ENCODE data around the gene CLIC4.

Gene CLIC4

DNA sequence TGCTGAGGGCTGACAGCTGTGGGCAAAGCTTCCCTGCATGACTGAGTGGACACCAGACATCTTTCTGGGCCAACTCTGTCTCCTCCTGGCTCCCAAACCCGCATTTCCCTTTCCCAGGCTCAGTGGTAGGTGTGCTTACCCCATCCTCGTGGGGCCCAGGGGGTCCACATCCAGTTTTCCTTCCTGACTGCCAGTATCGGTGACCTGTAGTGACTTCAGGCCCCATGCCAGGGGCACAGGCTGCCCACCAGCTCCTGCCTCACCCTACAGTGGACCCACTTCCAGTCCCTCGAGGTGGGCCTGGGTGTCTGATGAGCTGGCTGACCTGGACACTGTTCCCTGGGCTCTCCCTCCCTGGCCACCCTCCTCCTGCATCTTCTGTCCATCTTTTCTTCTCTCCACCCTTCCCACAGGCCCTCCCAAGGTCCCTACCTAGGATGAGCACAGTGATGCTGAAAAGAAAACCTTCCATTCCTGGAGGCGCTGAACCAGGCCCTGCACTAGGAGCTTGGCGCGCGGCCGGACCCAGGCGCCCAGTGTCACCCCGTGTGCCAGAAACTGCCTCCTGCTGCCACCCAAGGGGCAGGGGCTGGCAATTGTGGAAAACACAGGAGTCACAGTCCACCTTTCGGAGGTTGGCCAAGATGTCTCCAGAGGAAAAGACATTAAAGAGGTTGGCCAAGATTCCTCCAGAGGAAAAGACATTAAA, 117.7 kb downstream of the CLIC4 start:
- Histone ChIP-seq H3K9ac (ENCODE audit: low read depth, low read length) (no peak overlapping the region), H3K4me3 (ENCODE audit: low read depth in 1 of 2, low read length in 2 of 2) (no peak overlapping the region), H3K27me3 (ENCODE audit: insufficient read depth, low read length, poor library complexity) (peaks cover 7% of the 10 kb centered on the region), H2AFZ (ENCODE audit: low read depth, low read length) (no peak overlapping the region), H3K9me3 (ENCODE audit: insufficient read depth, low read length, severe bottlenecking) (no peaks in the 10 kb centered on the region), H3K36me3 (ENCODE audit: insufficient read depth, low read length) (no peaks in the 10 kb centered on the region), H4K20me1 (ENCODE audit: insufficient read depth, low read length) (0 out of 2 replicates have a peak, but pooled peaks cover 3% of the 10 kb centered on the region), H3K4me1 (ENCODE audit: insufficient read depth, low read length) (no peaks in the 10 kb centered on the region), H3K79me2 (ENCODE audit: insufficient read depth, low read length) (no peaks in the 10 kb centered on the region), H3K4me2 (ENCODE audit: insufficient read depth, low read length) (no peak overlapping the region), H3K27ac (ENCODE audit: low read length) (no peak overlapping the region)
- ATAC-seq (ENCODE audit: insufficient read depth, low read depth) (no peak), DNase-seq (no peak)
- no peak for TF ChIP-seq EZH2 (IDR thresholded peaks at IDR 0.05; ENCODE audit: borderline replicate concordance, low read depth, low read length, severe bottlenecking)
- TF ChIP-seq, protein P1, sequence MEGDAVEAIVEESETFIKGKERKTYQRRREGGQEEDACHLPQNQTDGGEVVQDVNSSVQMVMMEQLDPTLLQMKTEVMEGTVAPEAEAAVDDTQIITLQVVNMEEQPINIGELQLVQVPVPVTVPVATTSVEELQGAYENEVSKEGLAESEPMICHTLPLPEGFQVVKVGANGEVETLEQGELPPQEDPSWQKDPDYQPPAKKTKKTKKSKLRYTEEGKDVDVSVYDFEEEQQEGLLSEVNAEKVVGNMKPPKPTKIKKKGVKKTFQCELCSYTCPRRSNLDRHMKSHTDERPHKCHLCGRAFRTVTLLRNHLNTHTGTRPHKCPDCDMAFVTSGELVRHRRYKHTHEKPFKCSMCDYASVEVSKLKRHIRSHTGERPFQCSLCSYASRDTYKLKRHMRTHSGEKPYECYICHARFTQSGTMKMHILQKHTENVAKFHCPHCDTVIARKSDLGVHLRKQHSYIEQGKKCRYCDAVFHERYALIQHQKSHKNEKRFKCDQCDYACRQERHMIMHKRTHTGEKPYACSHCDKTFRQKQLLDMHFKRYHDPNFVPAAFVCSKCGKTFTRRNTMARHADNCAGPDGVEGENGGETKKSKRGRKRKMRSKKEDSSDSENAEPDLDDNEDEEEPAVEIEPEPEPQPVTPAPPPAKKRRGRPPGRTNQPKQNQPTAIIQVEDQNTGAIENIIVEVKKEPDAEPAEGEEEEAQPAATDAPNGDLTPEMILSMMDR (IDR thresholded peaks at IDR 0.05; ENCODE audit: borderline replicate concordance, extremely low read depth, low read length, poor library complexity, severe bottlenecking), result no peak

DNA sequence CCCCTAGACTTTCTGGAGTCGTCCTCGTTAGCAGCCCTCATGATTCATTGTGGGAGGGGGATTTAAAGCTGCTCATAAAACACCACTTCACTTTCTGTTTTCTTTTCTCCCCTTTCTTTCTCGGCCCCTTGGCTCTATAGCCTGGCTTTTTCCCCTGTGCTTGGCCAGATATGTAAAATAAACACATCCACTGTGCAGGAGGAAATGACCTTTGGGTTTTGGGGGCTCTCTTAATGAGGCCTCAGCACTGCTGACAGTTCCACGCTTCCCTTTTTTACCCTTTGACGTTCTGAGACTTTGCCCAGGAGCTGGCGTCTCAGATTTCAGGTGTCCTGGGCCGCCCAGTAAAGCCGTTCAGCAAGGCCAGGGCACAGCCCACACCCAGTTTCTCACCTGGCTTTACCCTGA, 119.1 kb downstream of the CLIC4 start:
- Histone ChIP-seq H2AFZ (ENCODE audit: low read depth, low read length) (no peak overlapping the region), H3K27me3 (ENCODE audit: insufficient read depth, low read length, poor library complexity) (peaks cover 7% of the 10 kb centered on the region), H3K9me3 (ENCODE audit: insufficient read depth, low read length, severe bottlenecking) (no peaks in the 10 kb centered on the region), H3K4me3 (ENCODE audit: low read depth in 1 of 2, low read length in 2 of 2) (no peak overlapping the region), H4K20me1 (ENCODE audit: insufficient read depth, low read length) (0 out of 2 replicates have a peak, but pooled peaks cover 3% of the 10 kb centered on the region), H3K79me2 (ENCODE audit: insufficient read depth, low read length) (no peaks in the 10 kb centered on the region), H3K36me3 (ENCODE audit: insufficient read depth, low read length) (no peaks in the 10 kb centered on the region), H3K9ac (ENCODE audit: low read depth, low read length) (no peak overlapping the region), H3K4me1 (ENCODE audit: insufficient read depth, low read length) (no peaks in the 10 kb centered on the region), H3K4me2 (ENCODE audit: insufficient read depth, low read length) (no peak overlapping the region), H3K27ac (ENCODE audit: low read length) (no peak overlapping the region)
- TF ChIP-seq EZH2 (IDR thresholded peaks at IDR 0.05; ENCODE audit: borderline replicate concordance, low read depth, low read length, severe bottlenecking), result no peak
- TF ChIP-seq, protein P1 (IDR thresholded peaks at IDR 0.05; ENCODE audit: borderline replicate concordance, extremely low read depth, low read length, poor library complexity, severe bottlenecking), result no peak
- DNase-seq, result no peak
- no peak for ATAC-seq (ENCODE audit: insufficient read depth, low read depth)

DNA sequence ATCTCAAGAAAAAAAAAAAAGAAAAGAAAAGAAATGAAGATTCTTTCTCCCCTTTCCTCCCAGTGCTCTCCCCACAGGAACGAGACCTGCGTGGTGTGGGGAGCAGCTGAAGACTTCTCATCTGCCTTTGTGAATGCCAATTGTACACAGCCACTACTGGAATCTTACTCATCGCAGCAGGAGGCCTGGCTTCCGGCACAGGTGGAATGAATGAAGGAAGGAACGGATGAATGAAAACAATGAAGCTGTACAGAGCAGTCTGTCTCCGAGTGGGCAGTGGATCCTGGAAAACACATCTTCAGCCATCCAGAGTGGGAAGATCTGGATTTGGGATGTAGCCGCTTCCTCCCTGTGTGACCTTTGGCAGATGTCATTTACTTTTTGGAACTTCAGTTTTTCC, 119.9 kb downstream of the CLIC4 start:
- Histone ChIP-seq H3K27ac (ENCODE audit: low read length) (no peak overlapping the region), H3K4me1 (ENCODE audit: insufficient read depth, low read length) (no peaks in the 10 kb centered on the region), H3K9ac (ENCODE audit: low read depth, low read length) (no peak overlapping the region), H3K4me2 (ENCODE audit: insufficient read depth, low read length) (no peak overlapping the region), H3K36me3 (ENCODE audit: insufficient read depth, low read length) (no peaks in the 10 kb centered on the region), H4K20me1 (ENCODE audit: insufficient read depth, low read length) (0 out of 2 replicates have a peak, but pooled peaks cover 3% of the 10 kb centered on the region), H3K4me3 (ENCODE audit: low read depth in 1 of 2, low read length in 2 of 2) (no peak overlapping the region), H3K9me3 (ENCODE audit: insufficient read depth, low read length, severe bottlenecking) (no peaks in the 10 kb centered on the region), H3K79me2 (ENCODE audit: insufficient read depth, low read length) (no peaks in the 10 kb centered on the region), H3K27me3 (ENCODE audit: insufficient read depth, low read length, poor library complexity) (peaks cover 7% of the 10 kb centered on the region), H2AFZ (ENCODE audit: low read depth, low read length) (no peak overlapping the region)
- TF ChIP-seq, protein P1 (IDR thresholded peaks at IDR 0.05; ENCODE audit: borderline replicate concordance, extremely low read depth, low read length, poor library complexity, severe bottlenecking), result no peak
- no peak for TF ChIP-seq EZH2 (IDR thresholded peaks at IDR 0.05; ENCODE audit: borderline replicate concordance, low read depth, low read length, severe bottlenecking)
- ATAC-seq (ENCODE audit: insufficient read depth, low read depth) (no peak), DNase-seq (no peak)
